Mesenchymal stem cell (in vitro differentiated cells and primary cell): ENCODE results near the gene CDH23.

ENCODE experiments used
- DNase-seq: peaks from one replicate; pipeline ENCODE4 v3.0.0-alpha.2; 2013
- H2AFZ ChIP-seq: one replicate; pipeline ENCODE4 v1.6.1; 2013; ENCODE audit warnings: low read depth, mild to moderate bottlenecking, control low read depth, inconsistent platforms, low read length, moderate library complexity
- H2AK5ac ChIP-seq: 2 replicates; pipeline ENCODE4 v1.6.1; 2013; ENCODE audit warnings: low read length, moderate library complexity, mild to moderate bottlenecking, inconsistent platforms; ENCODE audit not compliant: severe bottlenecking
- H2BK120ac ChIP-seq: one replicate; pipeline ENCODE4 v1.6.1; 2013; ENCODE audit warnings: low read depth, mild to moderate bottlenecking, inconsistent platforms, low read length, moderate library complexity
- H2BK12ac ChIP-seq, 2 experiments: one replicate each; pipeline ENCODE4 v1.6.1; 2013; ENCODE audit warnings: inconsistent platforms in 2 of 2, low read length in 2 of 2, mild to moderate bottlenecking in 2 of 2, moderate library complexity in 2 of 2, control low read depth in 1 of 2
- H2BK15ac ChIP-seq: one replicate; pipeline ENCODE4 v1.6.1; 2013; ENCODE audit warnings: mild to moderate bottlenecking, low read depth, inconsistent platforms; ENCODE audit not compliant: poor library complexity, severe bottlenecking
- H2BK5ac ChIP-seq: 2 replicates; pipeline ENCODE4 v1.6.1; 2013; ENCODE audit warnings: low read depth, mild to moderate bottlenecking, low read length, control low read depth, inconsistent platforms; ENCODE audit not compliant: poor library complexity, severe bottlenecking
- H3K14ac ChIP-seq, 2 experiments: one replicate each; pipeline ENCODE4 v1.6.1; 2013; ENCODE audit warnings: inconsistent platforms in 2 of 2, low read length in 2 of 2, control low read depth in 1 of 2, mild to moderate bottlenecking in 1 of 2, moderate library complexity in 1 of 2
- H3K18ac ChIP-seq, 2 experiments: one replicate each; pipeline ENCODE4 v1.6.1; 2013; ENCODE audit warnings: inconsistent platforms in 2 of 2, low read length in 2 of 2, control low read depth in 1 of 2, low read depth in 1 of 2, mild to moderate bottlenecking in 1 of 2
- H3K23ac ChIP-seq, 2 experiments: one replicate each; pipeline ENCODE4 v1.6.1; 2013; ENCODE audit warnings: inconsistent platforms in 2 of 2, low read length in 2 of 2, mild to moderate bottlenecking in 2 of 2, moderate library complexity in 2 of 2, control low read depth in 1 of 2
- H3K27ac ChIP-seq: 2 replicates; pipeline ENCODE4 v1.5.1; 2013; ENCODE audit warnings: mild to moderate bottlenecking, moderate library complexity, low read length, control low read depth, inconsistent platforms; ENCODE audit not compliant: poor library complexity, severe bottlenecking
- H3K27me3 ChIP-seq, 2 experiments: 2 replicates each; pipeline versions ENCODE4 v1.6.1 to v1.7.0; 2013; ENCODE audit warnings: low read length in 2 of 2, mild to moderate bottlenecking in 2 of 2, moderate library complexity in 2 of 2, control low read depth in 1 of 2, inconsistent platforms in 1 of 2; ENCODE audit not compliant: control insufficient read depth in 1 of 2, insufficient read depth in 1 of 2
- H3K36me3 ChIP-seq, 2 experiments: 2 replicates each; pipeline versions ENCODE4 v1.6.1 to v1.7.0; 2013; ENCODE audit warnings: low read length in 2 of 2, control low read depth in 1 of 2, inconsistent platforms in 1 of 2, low read depth in 1 of 2, mild to moderate bottlenecking in 1 of 2; ENCODE audit not compliant: insufficient read depth in 2 of 2, control insufficient read depth in 1 of 2
- H3K4ac ChIP-seq, 2 experiments: one replicate each; pipeline ENCODE4 v1.6.1; 2013; ENCODE audit warnings: inconsistent platforms in 2 of 2, low read length in 2 of 2, mild to moderate bottlenecking in 2 of 2, moderate library complexity in 2 of 2, control low read depth in 1 of 2, low read depth in 1 of 2
- H3K4me1 ChIP-seq: 2 replicates; pipeline ENCODE4 v1.6.1; 2013; ENCODE audit warnings: low read depth, low read length, control low read depth; ENCODE audit not compliant: control insufficient read depth, insufficient read depth
- H3K4me2 ChIP-seq: 2 replicates; pipeline ENCODE4 v1.6.1; 2013; ENCODE audit warnings: low read length, mild to moderate bottlenecking, inconsistent platforms; ENCODE audit not compliant: poor library complexity, severe bottlenecking
- H3K4me3 ChIP-seq, 2 experiments: 2 replicates each; pipeline versions ENCODE4 v1.5.1 to v1.7.0; 2013; ENCODE audit warnings: low read length in 2 of 2, mild to moderate bottlenecking in 2 of 2, control low read depth in 1 of 2, low read depth in 1 of 2; ENCODE audit not compliant: insufficient read depth in 1 of 2
- H3K79me1 ChIP-seq: replicated peaks from 2 replicates; pipeline ENCODE4 v1.6.1; 2013; ENCODE audit warnings: mild to moderate bottlenecking, control low read depth, low read length, inconsistent platforms; ENCODE audit not compliant: poor library complexity, severe bottlenecking
- H3K9ac ChIP-seq: 2 replicates; pipeline ENCODE4 v1.7.0; 2013; ENCODE audit warnings: mild to moderate bottlenecking, low read length, moderate library complexity
- H3K9me3 ChIP-seq: 2 replicates; pipeline ENCODE4 v1.7.0; 2013; ENCODE audit warnings: mild to moderate bottlenecking, low read length; ENCODE audit not compliant: control insufficient read depth
- H4K8ac ChIP-seq: one replicate; pipeline ENCODE4 v1.6.1; 2013; ENCODE audit warnings: inconsistent platforms, mild to moderate bottlenecking, low read length, moderate library complexity
- H4K91ac ChIP-seq: one replicate; pipeline ENCODE4 v1.6.1; 2013; ENCODE audit warnings: mild to moderate bottlenecking, low read length, inconsistent platforms
- WGBS: methylation state at CpG from one replicate; pipeline ENCODE4 v1.1.7; 2013; ENCODE audit warnings: mixed read lengths; 5-methylcytosine and 5-hydroxymethylcytosine counted together

The CDH23 gene

GRCh38 chr10:71819441-71819861 is 422.7 kb downstream of the CDH23 start:
- Histone ChIP-seq H3K27me3 (no peaks in the 10 kb centered on the region), H2AFZ (no peak overlapping the region), H3K4me3 (no peak overlapping the region), H3K4ac (no peak overlapping the region), H4K91ac (no peak overlapping the region), H4K8ac (no peak overlapping the region), H2BK15ac (no peak overlapping the region), H3K9ac (no peak overlapping the region), H3K79me1 (peaks cover 40% of the 10 kb centered on the region), H3K23ac (no peak overlapping the region), H2BK5ac (no peak overlapping the region), H3K14ac (no peak overlapping the region), H2AK5ac (no peak overlapping the region), H3K4me1 (no peaks in the 10 kb centered on the region), H2BK12ac (no peak overlapping the region), H3K18ac (no peak overlapping the region), H3K4me2 (no peak overlapping the region), H2BK120ac (no peak overlapping the region), H3K36me3 (peaks cover 88 to 100% of the 10 kb centered on the region in 2 experiments), H3K9me3 (no peaks in the 10 kb centered on the region), H3K27ac (no peak overlapping the region)
- DNase-seq, result no peak
- WGBS, result 98% methylated on average over 18 of the region's 18 CpGs

GRCh38 chr10:71819985-71820384 is 423.3 kb downstream of the CDH23 start:
- H3K79me1 ChIP-seq, result peaks cover 43% of the 10 kb centered on the region
- H4K8ac ChIP-seq, result no peak overlapping the region
- no peak overlapping the region for H3K9ac ChIP-seq
- 90% methylated on average over 6 of the region's 6 CpGs for WGBS
- H3K4me2 ChIP-seq, result no peak overlapping the region
- H3K27ac ChIP-seq, result no peak overlapping the region
- no peak overlapping the region for H2BK5ac ChIP-seq
- no peaks in the 10 kb centered on the region for H3K27me3 ChIP-seq
- no peak overlapping the region for H2AK5ac ChIP-seq
- H3K4ac ChIP-seq, result no peak overlapping the region
- no peak overlapping the region for H4K91ac ChIP-seq
- H3K18ac ChIP-seq, result no peak overlapping the region
- H3K14ac ChIP-seq, result no peak overlapping the region
- H3K36me3 ChIP-seq, result peaks cover 85 to 100% of the 10 kb centered on the region in 2 experiments
- no peak overlapping the region for H2BK12ac ChIP-seq
- H2BK120ac ChIP-seq, result no peak overlapping the region
- no peak overlapping the region for H3K4me3 ChIP-seq
- no peaks in the 10 kb centered on the region for H3K4me1 ChIP-seq
- H3K23ac ChIP-seq, result no peak overlapping the region
- no peak overlapping the region for H2BK15ac ChIP-seq
- H3K9me3 ChIP-seq, result no peaks in the 10 kb centered on the region
- no peak for DNase-seq
- H2AFZ ChIP-seq, result no peak overlapping the region

GRCh38 chr10:71820966-71821365 is 424.2 kb downstream of the CDH23 start:
- H3K4me1 ChIP-seq, result no peaks in the 10 kb centered on the region
- no peak overlapping the region for H3K9ac ChIP-seq
- no peak overlapping the region for H4K8ac ChIP-seq
- no peak overlapping the region for H2BK5ac ChIP-seq
- no peaks in the 10 kb centered on the region for H3K27me3 ChIP-seq
- no peak overlapping the region for H3K18ac ChIP-seq
- H3K14ac ChIP-seq, result no peak overlapping the region
- H2AK5ac ChIP-seq, result no peak overlapping the region
- H3K23ac ChIP-seq, result no peak overlapping the region
- H2BK120ac ChIP-seq, result no peak overlapping the region
- H4K91ac ChIP-seq, result no peak overlapping the region
- no peak overlapping the region for H3K27ac ChIP-seq
- H2BK12ac ChIP-seq, result no peak overlapping the region
- no peak overlapping the region for H3K4me2 ChIP-seq
- WGBS, result 93% methylated on average over 7 of the region's 8 CpGs
- H3K36me3 ChIP-seq, result peaks cover 81 to 100% of the 10 kb centered on the region in 2 experiments
- H3K9me3 ChIP-seq, result no peaks in the 10 kb centered on the region
- H3K4me3 ChIP-seq, result no peak overlapping the region
- H3K4ac ChIP-seq, result no peak overlapping the region
- H3K79me1 ChIP-seq, result peaks cover 48% of the 10 kb centered on the region
- no peak overlapping the region for H2BK15ac ChIP-seq
- no peak overlapping the region for H2AFZ ChIP-seq
- no peak for DNase-seq

GRCh38 chr10:71821909-71822763 is 425.4 kb downstream of the CDH23 start:
- H3K4me3 ChIP-seq, result no peak overlapping the region
- no peak overlapping the region for H3K4ac ChIP-seq
- H3K14ac ChIP-seq, result no peak overlapping the region
- no peaks in the 10 kb centered on the region for H3K27me3 ChIP-seq
- no peak for DNase-seq
- peaks cover 52% of the 10 kb centered on the region for H3K79me1 ChIP-seq
- H3K9ac ChIP-seq, result no peak overlapping the region
- H2AFZ ChIP-seq, result no peak overlapping the region
- H3K27ac ChIP-seq, result no peak overlapping the region
- no peak overlapping the region for H2BK5ac ChIP-seq
- peaks cover 77 to 99% of the 10 kb centered on the region in 2 experiments for H3K36me3 ChIP-seq
- no peaks in the 10 kb centered on the region for H3K4me1 ChIP-seq
- H3K23ac ChIP-seq, result no peak overlapping the region
- no peak overlapping the region for H4K91ac ChIP-seq
- H2AK5ac ChIP-seq, result no peak overlapping the region
- H3K4me2 ChIP-seq, result no peak overlapping the region
- WGBS, result 89% methylated on average over 8 of the region's 9 CpGs
- H3K18ac ChIP-seq, result no peak overlapping the region
- no peak overlapping the region for H2BK15ac ChIP-seq
- no peak overlapping the region for H2BK120ac ChIP-seq
- no peaks in the 10 kb centered on the region for H3K9me3 ChIP-seq
- no peak overlapping the region for H2BK12ac ChIP-seq
- no peak overlapping the region for H4K8ac ChIP-seq
